Ascending aorta (tissue), 2 donors: ENCODE data around the gene ABCA7. TPM values are rescaled to one million over a fixed set of nuclear protein-coding genes. Genes with fewer than 3 reads are reported as not detected.

Experiments
- DNase-seq, 2 donors: peaks; one replicate each; pipeline ENCODE4 v3.0.0-alpha.2; 2019; ENCODE audit warnings: low spot score in 2 of 2
- H3K27ac ChIP-seq, 2 donors: fragments of 200-600 bp; sonication (generic); one replicate each; pipeline ENCODE4 v1.5.1; 2016 to 2017; ENCODE audit warnings: mild to moderate bottlenecking in 1 of 2
- H3K27me3 ChIP-seq: fragments of 200-600 bp; sonication (generic); one replicate; pipeline ENCODE4 v1.5.1; 2017
- H3K36me3 ChIP-seq, 2 donors: fragments of 200-600 bp; sonication (generic); one replicate each; pipeline ENCODE4 v1.5.1; 2016
- H3K4me1 ChIP-seq, 2 donors: fragments of 200-600 bp; sonication (generic); one replicate each; pipeline ENCODE4 v1.5.1; 2016 to 2017; ENCODE audit warnings: mild to moderate bottlenecking in 1 of 2
- H3K4me3 ChIP-seq, 2 donors: fragments of 200-600 bp; sonication (generic); one replicate each; pipeline ENCODE4 v1.5.1; 2016 to 2017; ENCODE audit warnings: mild to moderate bottlenecking in 1 of 2
- H3K9me3 ChIP-seq, 2 donors: fragments of 200-600 bp; sonication (generic); one replicate each; pipeline ENCODE4 v1.5.1; 2016
- CTCF ChIP-seq, 3 experiments: fragments of 200-600 bp in 2 of 3; fragments of 450-650 bp in 1 of 3; sonication (generic) in 2 of 3; IDR thresholded peaks; one replicate each; pipeline ENCODE4 v1.5.1; 2016 to 2019; ENCODE audit warnings: antibody characterized with exemption in 3 of 3, mild to moderate bottlenecking in 1 of 3, moderate library complexity in 1 of 3
- intact Hi-C: fragments of 100-400 bp; cut with DNase I; formaldehyde crosslinking; loops from one replicate; pipeline ENCODE4 v1.15.1; 2023
- total RNA-seq: library from RNA; depleted of rRNA; stranded (reverse); fragments of >200 nt; gene quantifications from one replicate; pipeline ENCODE4 v1.1.0, GENCODE V29; 2016

ABCA7 gene
- total RNA-seq, 1 donor from 2014 or later, result 96.6 TPM

GRCh38 chr19:1103708-1104310 is 63.9 kb downstream of the ABCA7 start, which contains the start of gene GPX4:
Gene GPX4, plus strand, starts transcription at chr19:1103994. Its CDS starts 50 bp downstream, at chr19:1104044.
- no peaks in the 10 kb centered on the region for H3K9me3 ChIP-seq
- peak within 1 kb of the TSS; percentile 99 for H3K27ac ChIP-seq
- no peaks in the 10 kb centered on the region for H3K27me3 ChIP-seq
- H3K4me1 ChIP-seq, result peaks cover 30 to 43% of the 10 kb centered on the region in 2 donors
- H3K4me3 ChIP-seq, result peak within 1 kb of the TSS; percentile 84 to 93
- intact Hi-C loops, result loop anchor here (2.0 kb wide), 2 partner anchors 137 to 165 kb away; partner anchors contain the start of genes ATP5F1D and CIRBP
- peak; percentile 95 to 99 for DNase-seq
- TF ChIP-seq CTCF (IDR thresholded peaks at IDR 0.05), result no peak
- peaks cover 29 to 30% of the 10 kb centered on the region in 2 donors for H3K36me3 ChIP-seq

- H3K4me1 ChIP-seq, result peaks cover 27 to 37% of the 10 kb centered on the region in 2 donors
- peaks cover 35 to 36% of the 10 kb centered on the region in 2 donors for H3K36me3 ChIP-seq
- no peaks in the 10 kb centered on the region for H3K9me3 ChIP-seq
- no peaks in the 10 kb centered on the region for H3K27me3 ChIP-seq
- peak overlapping the region; percentile 84 to 93 for H3K4me3 ChIP-seq
- TF ChIP-seq CTCF (IDR thresholded peaks at IDR 0.05), result no peak
- H3K27ac ChIP-seq, result peak overlapping the region; percentile 99
- intact Hi-C loops, result no loop called here
- DNase-seq, result peak in 1 of 2 donors; percentile 84
These were observed 64.6 kb downstream of the ABCA7 start for GRCh38 chr19:1104311-1105007.

- Histone ChIP-seq H3K9me3 (no peaks in the 10 kb centered on the region), H3K27me3 (no peaks in the 10 kb centered on the region), H3K36me3 (peaks cover 42 to 44% of the 10 kb centered on the region in 2 donors), H3K4me1 (peaks cover 27 to 31% of the 10 kb centered on the region in 2 donors), H3K4me3 (peak overlapping the region; percentile 84 to 93), H3K27ac (peak overlapping the region; percentile 99)
- no peak for DNase-seq
- no peak for TF ChIP-seq CTCF (IDR thresholded peaks at IDR 0.05)
- intact Hi-C loops, result no loop called here
These were observed 65.3 kb downstream of the ABCA7 start for GRCh38 chr19:1105008-1105872.

- no peak for DNase-seq
- Histone ChIP-seq H3K27ac (peak overlapping the region; percentile 99), H3K4me3 (peak overlapping the region; percentile 84 to 93), H3K36me3 (peaks cover 49 to 53% of the 10 kb centered on the region in 2 donors), H3K4me1 (peaks cover 22% of the 10 kb centered on the region in 2 donors), H3K9me3 (no peaks in the 10 kb centered on the region), H3K27me3 (no peaks in the 10 kb centered on the region)
- no peak for TF ChIP-seq CTCF (IDR thresholded peaks at IDR 0.05)
- intact Hi-C loops, result no loop called here
These were observed 66.2 kb downstream of the ABCA7 start for GRCh38 chr19:1105873-1106840.
